DND-41 (cell line): ENCODE measurements around the gene SCN5A.

Experiments
- ATAC-seq: fragments of 200-7000 bp; cut with Tn5 transposase; 3 replicates; pipeline ENCODE4 v1.9.1; 2021; ENCODE audit warnings: low read depth; ENCODE audit not compliant: insufficient read depth
- DNase-seq: peaks from one replicate; pipeline ENCODE4 v3.0.0-alpha.2; 2020
- H2AFZ ChIP-seq: 2 replicates; pipeline ENCODE4 v1.6.0; 2012; ENCODE audit warnings: low read depth, low read length
- H3K27ac ChIP-seq: 2 replicates; pipeline ENCODE4 v1.5.1; 2012; ENCODE audit warnings: low read length, inconsistent platforms
- H3K27me3 ChIP-seq: fragments of 200-600 bp; sonication (generic); 2 replicates; pipeline ENCODE4 v1.6.0; 2012; ENCODE audit warnings: low read length, mild to moderate bottlenecking, inconsistent platforms; ENCODE audit not compliant: insufficient read depth, poor library complexity
- H3K36me3 ChIP-seq: 2 replicates; pipeline ENCODE4 v1.5.1; 2012; ENCODE audit warnings: low read length, inconsistent platforms; ENCODE audit not compliant: insufficient read depth
- H3K4me1 ChIP-seq: 2 replicates; pipeline ENCODE4 v1.5.1; 2012; ENCODE audit warnings: mild to moderate bottlenecking, low read length; ENCODE audit not compliant: insufficient read depth
- H3K4me2 ChIP-seq: 2 replicates; pipeline ENCODE4 v1.6.0; 2012; ENCODE audit warnings: mild to moderate bottlenecking, moderate library complexity, low read length, inconsistent platforms; ENCODE audit not compliant: insufficient read depth
- H3K4me3 ChIP-seq, 2 experiments: fragments of 200-600 bp in 1 of 2; shearing (Covaris generic) in 1 of 2; 2 replicates each; pipeline ENCODE4 v1.5.1; 2012 to 2016; ENCODE audit warnings: inconsistent platforms in 2 of 2, low read length in 2 of 2, mild to moderate bottlenecking in 2 of 2, low read depth in 1 of 2, moderate library complexity in 1 of 2
- H3K79me2 ChIP-seq: 2 replicates; pipeline ENCODE4 v1.6.0; 2012; ENCODE audit warnings: low read length, inconsistent platforms; ENCODE audit not compliant: insufficient read depth
- H3K9ac ChIP-seq: 2 replicates; pipeline ENCODE4 v1.6.0; 2012; ENCODE audit warnings: low read depth, mild to moderate bottlenecking, inconsistent platforms, low read length, moderate library complexity
- H3K9me3 ChIP-seq: 2 replicates; pipeline ENCODE4 v1.5.1; 2012; ENCODE audit warnings: low read length, moderate library complexity, mild to moderate bottlenecking, inconsistent platforms; ENCODE audit not compliant: insufficient read depth, severe bottlenecking
- H4K20me1 ChIP-seq: 2 replicates; pipeline ENCODE4 v1.6.0; 2012; ENCODE audit warnings: low read length; ENCODE audit not compliant: insufficient read depth
- CTCF ChIP-seq: IDR thresholded peaks from 2 replicates; pipeline ENCODE4 v1.5.1; 2012; ENCODE audit warnings: borderline replicate concordance, low read length, moderate library complexity, mild to moderate bottlenecking; ENCODE audit not compliant: poor library complexity, severe bottlenecking; ENCODE audit errors: extremely low read depth
- EZH2 ChIP-seq: IDR thresholded peaks from 3 replicates; pipeline ENCODE4 v1.6.1; 2012; ENCODE audit warnings: borderline replicate concordance, low read depth, mild to moderate bottlenecking, moderate library complexity, low read length, inconsistent platforms; ENCODE audit not compliant: severe bottlenecking

The SCN5A gene

GRCh38 chr3:38563886-38564270 lies 85.6 kb downstream of the SCN5A start:
- no peak for ATAC-seq
- TF ChIP-seq EZH2 (no peak), CTCF (no peak)
- Histone ChIP-seq H3K36me3 (no peaks in the 10 kb centered on the region), H3K9me3 (no peaks in the 10 kb centered on the region), H2AFZ (no peak overlapping the region), H3K4me1 (no peaks in the 10 kb centered on the region), H3K4me2 (no peak overlapping the region), H3K27ac (no peak overlapping the region), H3K4me3 (no peak overlapping the region), H3K9ac (no peak overlapping the region), H4K20me1 (no peaks in the 10 kb centered on the region; the same call in 1 of the 2 replicates), H3K79me2 (no peaks in the 10 kb centered on the region), H3K27me3 (no peaks in the 10 kb centered on the region)
- no peak for DNase-seq

DNA sequence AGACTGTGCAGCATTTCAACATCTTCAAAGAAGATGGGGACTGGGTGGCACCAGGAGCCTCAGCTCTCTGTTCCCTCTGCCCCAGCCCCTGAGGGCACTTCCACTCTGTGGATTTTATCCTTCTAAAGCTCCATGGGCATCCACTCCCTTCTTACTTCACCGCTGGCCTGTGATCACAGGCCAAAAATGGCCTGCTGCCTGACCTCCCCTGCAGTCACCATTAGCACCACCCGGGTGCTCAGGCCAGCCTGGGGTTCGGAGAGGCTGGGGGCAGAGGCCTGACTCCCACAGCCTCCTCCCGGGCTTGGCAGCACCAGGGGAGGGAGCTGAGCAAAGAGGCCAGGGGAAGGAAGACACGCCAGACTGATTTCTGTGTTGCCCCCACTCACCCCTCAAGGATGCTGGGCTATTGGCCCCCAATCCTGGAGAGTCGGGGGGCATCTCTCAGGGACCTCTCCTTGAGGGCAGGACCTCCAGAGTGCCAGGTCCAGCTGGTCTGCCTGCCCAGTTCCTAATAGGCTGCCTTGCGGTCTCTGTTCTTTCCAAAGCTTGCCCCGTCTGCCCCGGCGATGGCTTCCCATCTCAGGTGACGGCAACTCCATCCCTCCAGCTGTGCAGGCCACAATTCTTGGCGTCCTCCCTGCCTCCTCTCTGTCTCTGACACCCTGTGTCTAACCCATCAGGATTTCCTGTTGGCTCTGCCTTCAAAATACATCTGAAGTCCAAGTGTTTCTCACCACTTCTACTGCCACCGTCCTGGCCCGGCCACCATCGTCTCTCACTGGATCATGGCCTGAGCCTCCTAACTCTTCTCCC lies 86.2 kb downstream of the SCN5A start:
- no peak for DNase-seq
- H3K9me3 ChIP-seq, result no peaks in the 10 kb centered on the region
- H3K4me3 ChIP-seq, result no peak overlapping the region

GRCh38 chr3:38562467-38562925 lies 87.0 kb downstream of the SCN5A start:
- ATAC-seq (no peak), DNase-seq (no peak)
- H3K9me3 ChIP-seq, result no peaks in the 10 kb centered on the region
- no peaks in the 10 kb centered on the region; the same call in 1 of the 2 replicates for H4K20me1 ChIP-seq
- H3K79me2 ChIP-seq, result no peaks in the 10 kb centered on the region
- TF ChIP-seq EZH2 (no peak), CTCF (no peak)
- no peak overlapping the region for H2AFZ ChIP-seq
- H3K4me1 ChIP-seq, result no peaks in the 10 kb centered on the region
- peaks cover 1% of the 10 kb centered on the region for H3K27me3 ChIP-seq
- H3K36me3 ChIP-seq, result no peaks in the 10 kb centered on the region
- H3K4me2 ChIP-seq, result no peak overlapping the region
- H3K9ac ChIP-seq, result no peak overlapping the region
- H3K27ac ChIP-seq, result no peak overlapping the region
- H3K4me3 ChIP-seq, result no peak overlapping the region

More for the DNA sequence above, 86.2 kb downstream of the SCN5A start:
- H3K4me1 ChIP-seq, result no peaks in the 10 kb centered on the region
- TF ChIP-seq CTCF, result no peak
- no peak for TF ChIP-seq EZH2
- H3K4me2 ChIP-seq, result no peak overlapping the region
- H3K27ac ChIP-seq, result no peak overlapping the region
- H3K36me3 ChIP-seq, result no peaks in the 10 kb centered on the region
- no peaks in the 10 kb centered on the region for H3K79me2 ChIP-seq
- H2AFZ ChIP-seq, result no peak overlapping the region
- ATAC-seq, result no peak
- H3K27me3 ChIP-seq, result no peaks in the 10 kb centered on the region
- no peaks in the 10 kb centered on the region; the same call in 1 of the 2 replicates for H4K20me1 ChIP-seq
- H3K9ac ChIP-seq, result no peak overlapping the region
